K562 treated with DMSO at 1 percent for 48 hours (cell line): ENCODE data around the gene SBF1. TPM values are rescaled to one million over a fixed set of nuclear protein-coding genes. Genes with fewer than 3 reads are reported as not detected.

Source experiments
- total RNA-seq: library from RNA; unstranded; fragments of 300-600 nt; gene quantifications from 2 replicates; pipeline ENCODE4 v1.2.3, GENCODE V29; 2022; ENCODE audit warnings: low replicate concordance; ENCODE audit errors: extremely low read depth

The SBF1 gene
- 58.0 TPM in 1 of 2 replicates, not detected in the other for total RNA-seq

DNA sequence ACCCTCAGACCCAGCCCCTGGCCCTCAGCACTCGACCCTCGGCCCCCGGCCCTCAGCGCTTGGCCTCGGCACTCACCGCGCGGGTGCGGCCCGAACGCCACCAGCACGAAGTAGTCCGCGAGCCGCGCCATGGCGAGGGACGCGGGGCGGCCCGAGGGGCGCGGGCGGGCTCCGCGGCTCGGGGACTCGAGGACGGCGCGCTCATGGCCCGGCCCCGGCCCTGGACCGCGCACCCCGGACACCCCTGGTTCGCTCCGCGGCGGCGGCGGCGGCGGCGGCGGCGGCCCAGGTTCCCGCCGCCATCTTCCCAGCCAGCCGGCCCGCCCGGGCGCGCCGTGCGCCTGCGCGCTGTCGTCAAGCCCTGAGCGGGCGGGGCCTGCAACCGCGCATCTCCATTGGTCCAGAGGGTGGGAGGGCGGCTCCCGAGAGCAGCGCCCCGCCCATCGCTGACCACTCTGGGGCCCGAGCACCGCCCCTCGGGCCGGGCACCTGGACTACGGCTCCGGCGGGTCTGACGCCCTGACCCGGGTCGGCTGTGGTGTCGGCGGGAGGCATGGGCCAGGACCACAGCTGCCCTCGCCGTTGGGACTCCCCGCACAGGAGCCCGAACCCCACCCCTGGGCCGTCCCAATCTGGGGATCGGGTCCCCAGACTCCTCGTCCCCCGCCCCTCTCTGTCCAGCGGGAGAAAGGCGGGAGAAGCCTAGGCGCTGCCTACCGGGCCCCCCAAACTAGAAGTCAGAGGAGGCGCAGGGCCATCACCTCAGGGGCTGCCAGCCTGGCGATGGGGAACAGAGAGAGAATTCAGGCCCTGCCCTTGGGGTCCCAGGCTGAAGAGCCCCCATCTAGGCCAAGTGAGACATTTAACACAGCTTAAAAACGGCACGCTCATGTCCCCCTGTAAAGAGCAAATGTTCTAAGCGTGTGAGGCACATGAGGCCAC is at the start of gene SBF1:
TSS of gene SBF1 (minus strand) at position 326 of the 942 bp plus-strand sequence. CDS start at position 131, 195 bp downstream.

DNA sequence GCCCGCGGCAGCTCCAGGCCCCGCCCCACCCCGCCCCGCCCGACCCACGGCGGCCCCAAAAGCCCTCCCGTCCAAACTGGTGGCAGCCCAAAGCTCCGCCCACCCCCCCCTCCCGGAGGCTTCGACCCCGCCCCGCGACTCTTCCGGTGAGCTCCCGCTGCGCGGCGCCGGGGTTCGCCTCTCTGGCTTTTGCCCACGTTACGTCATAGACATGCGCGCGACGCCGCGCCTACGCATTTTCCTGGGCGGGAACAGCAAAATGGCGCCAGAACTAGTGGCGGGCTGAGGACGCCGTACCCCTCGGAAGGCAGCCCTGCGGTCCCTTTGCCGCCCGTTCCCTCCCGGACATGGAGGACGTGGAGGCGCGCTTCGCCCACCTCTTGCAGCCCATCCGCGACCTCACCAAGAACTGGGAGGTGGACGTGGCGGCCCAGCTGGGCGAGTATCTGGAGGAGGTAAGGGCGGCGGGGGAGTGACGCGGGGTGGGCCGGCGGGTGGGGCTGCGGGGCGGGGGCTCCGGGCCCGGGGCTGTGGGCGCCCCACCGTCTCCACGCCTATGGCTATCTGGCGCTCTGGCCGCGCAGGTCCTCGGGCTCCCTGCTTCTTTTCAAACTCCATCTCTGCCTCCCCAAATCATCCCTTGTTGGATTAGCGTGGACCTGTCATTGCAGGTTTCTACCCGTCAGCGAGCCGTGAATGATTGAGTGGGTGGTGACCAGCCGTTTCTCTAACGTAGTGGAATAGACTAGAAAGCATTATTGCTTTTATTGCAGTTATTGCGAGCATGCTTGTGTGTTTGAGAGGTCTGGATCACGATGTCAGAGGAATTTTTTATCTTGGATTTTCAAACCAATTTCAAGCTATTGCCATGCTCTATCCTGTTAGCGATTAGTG is 33.4 kb upstream of the SBF1 start, which contains the start of gene NCAPH2:
TSS of gene NCAPH2 (plus strand) at position 234 of the 894 bp plus-strand sequence. CDS start at position 348, 114 bp downstream.

GRCh38 chr22:50507421-50507990 is 32.7 kb upstream of the SBF1 start, which contains the start of gene LMF2:
Gene LMF2 (minus strand): TSS chr22:50507702. CDS start chr22:50507675, 27 bp downstream.

DNA sequence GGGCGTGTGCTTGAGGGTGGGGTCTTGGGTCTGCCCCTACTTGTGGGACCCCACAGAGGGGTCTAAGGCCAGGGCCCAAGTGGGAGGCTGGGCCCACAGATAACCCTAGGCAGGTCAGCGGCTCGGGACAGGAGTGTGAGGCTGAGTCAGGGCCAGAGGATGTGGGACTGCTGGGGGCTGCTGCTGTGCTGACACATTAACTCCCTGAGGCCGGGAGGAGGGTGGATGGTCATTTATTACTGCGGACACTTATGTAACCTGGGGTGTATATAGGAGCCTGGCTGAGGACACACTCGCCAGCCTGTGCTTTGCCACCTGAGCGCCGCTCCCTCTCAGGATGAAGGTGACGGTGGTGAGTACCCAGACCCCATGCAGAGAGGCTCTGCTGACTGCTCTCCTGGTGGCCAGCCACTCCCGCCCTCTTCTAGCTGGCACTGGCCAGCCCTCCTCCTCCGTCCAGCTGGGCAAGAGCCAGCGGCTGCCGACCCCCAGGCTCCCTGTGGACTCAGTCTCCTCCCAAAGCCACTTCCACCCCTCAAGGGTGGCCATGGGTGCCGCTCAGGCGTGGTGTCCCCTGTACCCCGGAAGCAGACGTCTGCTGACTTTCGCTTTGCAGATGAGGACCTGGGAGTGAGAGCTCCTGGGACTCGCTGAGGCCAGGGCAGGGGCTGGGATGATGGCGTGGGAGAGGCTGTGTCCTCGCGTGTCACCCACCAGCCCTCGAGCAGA is 11.9 kb upstream of the SBF1 start, which contains the start of gene MIOX:
TSS of gene MIOX (plus strand) at position 299 of the 729 bp plus-strand sequence. CDS start at position 338, 39 bp downstream.

DNA sequence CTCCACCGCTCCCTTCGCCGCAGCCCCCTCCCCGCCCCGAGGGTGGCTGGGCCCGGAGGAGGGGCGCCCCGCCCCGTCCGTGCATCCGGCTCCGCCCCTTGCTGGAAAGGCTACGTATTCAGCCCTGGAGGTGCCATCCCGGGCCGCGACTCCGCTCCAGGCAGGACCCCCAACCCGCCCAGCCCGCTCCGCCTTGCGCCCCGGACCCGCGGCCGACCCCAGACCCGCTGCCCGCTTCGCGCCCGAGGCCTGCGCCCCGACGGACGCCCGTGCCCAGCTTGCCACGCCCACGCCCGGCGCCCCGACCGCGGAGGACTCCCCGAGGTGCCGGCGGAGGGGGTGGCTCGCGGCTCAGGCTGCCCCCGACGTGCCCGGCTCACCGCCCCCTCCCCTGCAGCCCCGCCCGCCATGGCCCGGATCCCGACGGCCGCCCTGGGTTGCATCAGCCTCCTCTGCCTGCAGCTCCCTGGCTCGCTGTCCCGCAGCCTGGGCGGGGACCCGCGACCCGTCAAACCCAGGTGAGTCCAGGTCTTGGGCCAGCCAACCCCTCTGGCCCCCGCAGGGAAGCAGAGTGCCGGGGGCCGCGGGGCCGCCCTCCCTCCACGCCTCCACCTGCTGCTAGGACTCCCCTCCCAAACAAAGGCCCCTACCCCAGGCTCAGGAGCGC is 6.7 kb upstream of the SBF1 start, which contains the start of gene ADM2:
TSS of gene ADM2 (plus strand) at position 104 of the 667 bp plus-strand sequence. CDS start at position 409, 305 bp downstream.

Other genes with a start within 250 kb of the SBF1 start
- not detected in 2 replicates for gene TUBGCP6, start 230.0 kb downstream of the SBF1 start, total RNA-seq
- not detected in 2 replicates for gene HDAC10, start 223.8 kb downstream of the SBF1 start, total RNA-seq
- gene MAPK12, start 213.4 kb downstream of the SBF1 start, total RNA-seq, result not detected in 2 replicates
- not detected in 2 replicates for gene MAPK11, start 204.7 kb downstream of the SBF1 start, total RNA-seq
- gene PLXNB2, start 167.4 kb downstream of the SBF1 start, total RNA-seq, result not detected in 2 replicates
- not detected in 2 replicates for gene DENND6B, start 148.0 kb downstream of the SBF1 start, total RNA-seq
- 112 TPM in 1 of 2 replicates, not detected in the other for gene PPP6R2, start 131.7 kb downstream of the SBF1 start, total RNA-seq
- not detected in 2 replicates for gene ADM2, start 6.5 kb upstream of the SBF1 start, total RNA-seq
- not detected in 2 replicates for gene MIOX, start 11.8 kb upstream of the SBF1 start, total RNA-seq
- not detected in 2 replicates for gene LMF2, start 32.7 kb upstream of the SBF1 start, total RNA-seq
- gene NCAPH2, start 33.2 kb upstream of the SBF1 start, total RNA-seq, result not detected in 2 replicates
- not detected in 2 replicates for gene SCO2, start 50.6 kb upstream of the SBF1 start, total RNA-seq
- gene TYMP, start 55.0 kb upstream of the SBF1 start, total RNA-seq, result not detected in 2 replicates
- gene KLHDC7B, start 70.9 kb upstream of the SBF1 start, total RNA-seq, result not detected in 2 replicates
- not detected in 2 replicates for gene SYCE3, start 87.9 kb upstream of the SBF1 start, total RNA-seq
- not detected in 2 replicates for gene CPT1B, start 103.4 kb upstream of the SBF1 start, total RNA-seq
- not detected in 2 replicates for gene CHKB, start 107.8 kb upstream of the SBF1 start, total RNA-seq
- not detected in 2 replicates for gene MAPK8IP2, start 125.8 kb upstream of the SBF1 start, total RNA-seq
- gene ARSA, start 153.1 kb upstream of the SBF1 start, total RNA-seq, result not detected in 2 replicates
- gene SHANK3, start 197.8 kb upstream of the SBF1 start, total RNA-seq, result not detected in 2 replicates